ENCODE results near the gene PICK1. TPM values are rescaled to one million over a fixed set of nuclear protein-coding genes. Genes with fewer than 3 reads are reported as not detected.

The PICK1 gene
- total and polyA plus RNA-seq, 2 donors (not counting 3 experiments of a cell fraction or from before 2014, with no cell fraction given) = 18.0 to 20.8 TPM

GRCh38 chr22:38068641-38069371, 11.6 kb downstream of the PICK1 start:
- BruUV-seq (replicated peaks) = no TSS peak
- H4K20me1 ChIP-seq (replicated peaks; ENCODE audit: control insufficient read depth, extremely low read depth, insufficient read depth, low read length) = no peaks in the 10 kb centered on the region
- intact Hi-C loops (cut with micrococcal nuclease) (no loop called here), dilution Hi-C loops (cut with MboI; ENCODE audit: extremely low pct_ligation_motif_present, low sequenced_read_pairs) (no loop called here)
- no peaks in the 10 kb centered on the region for H3K4me1 ChIP-seq (ENCODE audit: control insufficient read depth, extremely low read depth, insufficient read depth, low read length)
- POLR2A ChIA-PET = no interaction called here
- H3K4me2 ChIP-seq (ENCODE audit: insufficient read depth, low read length) = no peak overlapping the region
- no peaks in the 10 kb centered on the region for H3K79me2 ChIP-seq (ENCODE audit: control insufficient read depth, insufficient read depth, low read length)
- FAIRE-seq (no peak), DNase-seq (ENCODE audit: low read depth, low spot score) (no peak)
- TF ChIP-seq CTCF (IDR thresholded peaks at IDR 0.05; ENCODE audit: extremely low read depth in 1 of 2, insufficient read depth in 1 of 2, low read depth in 1 of 2, low read length in 2 of 2) = no peak
- TF ChIP-seq JUN (IDR thresholded peaks at IDR 0.05; ENCODE audit: borderline replicate concordance, insufficient read depth, insufficient read length, low read depth) = no peak
- no peak for TF ChIP-seq FOS (IDR thresholded peaks at IDR 0.05; ENCODE audit: borderline replicate concordance, insufficient read depth, low read length)
- no peak for TF ChIP-seq EZH2 (IDR thresholded peaks at IDR 0.05; ENCODE audit: borderline replicate concordance, low read depth, low read length, severe bottlenecking)
- peaks cover 0 to 19% of the 10 kb centered on the region in 2 experiments for H3K36me3 ChIP-seq (ENCODE audit: control insufficient read depth in 2 of 2, extremely low read depth in 1 of 2, insufficient read depth in 2 of 2, low read length in 2 of 2)
- H3K4me3 ChIP-seq (replicated peaks in 1 of 3; ENCODE audit: insufficient read depth in 1 of 3, low read depth in 1 of 3, low read length in 3 of 3) = no peak overlapping the region
- H2AFZ ChIP-seq (ENCODE audit: low read depth, low read length) = no peak overlapping the region
- H3K27ac ChIP-seq (ENCODE audit: insufficient read depth, low read depth, low read length) = no peak overlapping the region
- no peak overlapping the region for H3K9ac ChIP-seq (replicated peaks; ENCODE audit: extremely low read depth, insufficient read depth, low read length)
- CTCF ChIA-PET = interaction anchor here (1.0 to 3.2 kb wide), 3 partner anchors 9 to 23 kb away, joined by 3 to 16 read pairs (median 9); no protein-coding TSS in a partner anchor
- H3K9me1 ChIP-seq (replicated peaks; ENCODE audit: control insufficient read depth, extremely low read depth, insufficient read depth, low read length) = no peaks in the 10 kb centered on the region
- H3K9me3 ChIP-seq (replicated peaks; ENCODE audit: control insufficient read depth, insufficient read depth, low read length) = no peaks in the 10 kb centered on the region
- H3K27me3 ChIP-seq (ENCODE audit: control insufficient read depth in 2 of 2, insufficient read depth in 2 of 2, low read length in 2 of 2) = no peaks in the 10 kb centered on the region
